ENCODE data around the gene NAXE.
"Not testable (repeated sequence)": the region's sequence is repeated elsewhere in the genome, so short reads cannot be mapped to it uniquely, and the experiment has no call there.

Gene NAXE

DNA sequence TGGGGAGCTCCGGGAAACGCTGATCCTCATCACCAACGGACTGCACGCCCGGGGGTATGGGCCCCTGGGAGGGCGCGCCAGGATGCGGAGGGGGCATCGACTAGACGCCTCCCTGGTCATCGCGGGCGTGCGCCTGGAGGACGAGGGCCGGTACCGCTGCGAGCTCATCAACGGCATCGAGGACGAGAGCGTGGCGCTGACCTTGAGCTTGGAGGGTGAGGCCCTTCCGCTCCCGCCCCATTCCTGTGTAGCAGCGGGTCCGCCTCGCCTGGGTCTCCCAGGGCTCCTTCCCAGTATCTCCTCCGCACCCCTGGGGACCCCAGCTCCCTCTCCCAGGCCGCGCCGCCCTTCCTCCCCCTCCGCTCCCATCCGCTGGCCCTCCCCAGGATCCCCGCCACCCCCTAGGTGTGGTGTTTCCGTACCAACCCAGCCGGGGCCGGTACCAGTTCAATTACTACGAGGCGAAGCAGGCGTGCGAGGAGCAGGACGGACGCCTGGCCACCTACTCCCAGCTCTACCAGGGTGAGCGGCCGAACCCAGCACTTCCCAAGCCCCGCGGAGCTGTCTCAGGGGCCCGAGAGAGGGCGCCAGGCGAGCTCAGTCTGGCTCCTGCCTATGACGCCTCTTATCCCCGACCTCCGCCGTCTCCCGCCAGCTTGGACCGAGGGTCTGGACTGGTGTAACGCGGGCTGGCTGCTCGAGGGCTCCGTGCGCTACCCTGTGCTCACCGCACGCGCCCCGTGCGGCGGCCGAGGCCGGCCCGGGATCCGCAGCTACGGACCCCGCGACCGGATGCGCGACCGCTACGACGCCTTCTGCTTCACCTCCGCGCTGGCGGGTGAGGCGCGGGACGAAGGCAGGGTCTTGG is 32.6 kb downstream of the NAXE start:
- DNase-seq (ENCODE audit: low spot score): no peak

DNA sequence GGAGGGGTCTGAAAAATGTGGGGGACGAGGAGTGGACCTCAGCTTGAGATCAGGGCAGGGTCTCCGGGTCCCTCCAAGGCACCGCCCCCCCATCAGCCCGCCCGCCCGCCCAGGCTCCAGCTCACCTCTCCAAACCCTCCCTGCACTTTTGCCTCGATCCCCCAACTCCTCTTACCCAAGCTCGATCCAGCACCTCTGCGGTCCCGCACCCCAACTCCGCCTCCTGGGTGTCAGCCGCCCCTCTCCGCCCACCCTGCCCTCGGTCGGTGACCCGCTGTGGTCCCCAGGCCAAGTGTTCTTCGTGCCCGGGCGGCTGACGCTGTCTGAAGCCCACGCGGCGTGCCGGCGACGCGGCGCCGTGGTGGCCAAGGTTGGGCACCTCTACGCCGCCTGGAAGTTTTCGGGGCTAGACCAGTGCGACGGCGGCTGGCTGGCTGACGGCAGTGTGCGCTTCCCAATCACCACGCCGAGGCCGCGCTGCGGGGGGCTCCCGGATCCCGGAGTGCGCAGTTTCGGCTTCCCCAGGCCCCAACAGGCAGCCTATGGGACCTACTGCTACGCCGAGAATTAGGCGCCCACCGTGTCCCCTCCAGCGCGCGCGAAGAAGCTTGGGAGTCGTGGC is 33.3 kb downstream of the NAXE start:
- DNase-seq (ENCODE audit: low spot score): no peak

DNA sequence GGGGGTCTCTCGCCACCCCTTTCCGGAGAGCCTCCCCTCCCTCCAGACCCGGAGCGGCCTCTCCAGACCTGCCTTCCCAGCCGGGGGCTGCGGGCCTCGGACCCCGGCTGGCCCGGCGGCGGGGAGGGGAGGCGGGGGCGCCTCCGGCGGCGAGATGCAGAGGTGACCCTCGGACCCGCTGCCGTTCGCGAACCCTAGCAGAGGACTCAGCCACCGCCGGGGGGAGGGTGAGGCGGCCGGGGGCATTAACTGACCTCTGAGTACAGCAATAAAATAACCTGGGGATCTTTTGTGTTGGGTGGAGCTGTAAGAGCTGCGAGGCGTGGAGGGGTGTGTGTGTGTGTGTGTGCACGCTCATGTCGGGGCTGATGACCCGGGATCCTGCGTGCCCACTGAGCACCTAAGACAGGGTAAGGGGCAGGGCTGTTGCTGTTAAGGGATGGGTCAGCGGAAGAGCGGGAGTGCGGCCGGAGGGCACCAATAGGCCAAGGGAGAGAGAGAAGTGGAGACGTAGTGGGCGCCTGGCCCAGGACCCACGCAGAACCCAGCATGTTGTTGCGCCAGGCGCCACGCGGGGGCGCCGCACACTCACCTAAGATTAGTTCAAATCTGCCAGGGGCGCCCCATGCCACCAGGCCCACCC is 34.0 kb downstream of the NAXE start:
- DNase-seq (ENCODE audit: low spot score): no peak

DNA sequence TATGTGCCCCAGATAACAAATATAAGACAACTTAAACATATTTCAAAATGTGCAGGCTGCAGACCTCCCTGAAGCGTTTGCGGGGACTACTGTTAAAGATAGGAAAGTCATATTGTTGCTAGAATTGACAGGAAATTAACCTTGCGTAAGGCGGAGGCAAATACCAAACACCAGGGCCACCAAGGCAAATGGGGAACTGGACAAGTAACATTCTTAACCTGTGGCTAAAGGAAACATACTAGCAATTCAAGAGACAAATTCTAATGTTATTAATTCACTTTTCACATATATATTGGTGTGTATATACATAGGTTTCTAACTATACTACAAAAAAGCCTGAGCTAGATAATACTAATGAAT is 34.5 kb downstream of the NAXE start:
- no peak for DNase-seq (ENCODE audit: low spot score)

DNA sequence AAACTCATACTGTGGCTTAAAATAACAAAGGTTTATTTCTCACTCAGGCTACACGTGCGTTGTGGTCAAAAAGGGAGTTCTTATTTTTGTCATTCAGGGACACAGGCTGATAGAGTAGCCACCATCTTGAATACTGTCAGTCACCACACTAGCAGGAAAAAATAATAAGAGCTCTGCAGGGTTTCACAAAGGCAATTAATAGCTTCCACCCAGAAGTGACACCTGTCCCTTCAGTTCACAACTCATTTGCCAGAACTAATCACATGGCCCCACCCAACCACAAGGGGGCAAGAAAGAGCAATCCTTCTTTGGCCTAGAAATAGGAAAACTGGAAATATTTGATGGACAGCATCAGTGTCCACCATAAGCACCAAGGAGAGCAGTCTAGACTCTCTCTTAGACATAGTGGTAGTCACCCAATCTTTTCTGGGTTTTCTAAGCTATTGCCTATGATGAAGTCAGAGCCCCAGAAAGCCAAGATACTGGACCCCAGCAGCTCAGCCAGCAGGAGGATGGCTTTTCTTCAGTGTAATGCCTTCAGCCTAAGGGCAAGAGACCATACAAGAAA is 35.8 kb downstream of the NAXE start:
- DNase-seq (ENCODE audit: low spot score): no peak

DNA sequence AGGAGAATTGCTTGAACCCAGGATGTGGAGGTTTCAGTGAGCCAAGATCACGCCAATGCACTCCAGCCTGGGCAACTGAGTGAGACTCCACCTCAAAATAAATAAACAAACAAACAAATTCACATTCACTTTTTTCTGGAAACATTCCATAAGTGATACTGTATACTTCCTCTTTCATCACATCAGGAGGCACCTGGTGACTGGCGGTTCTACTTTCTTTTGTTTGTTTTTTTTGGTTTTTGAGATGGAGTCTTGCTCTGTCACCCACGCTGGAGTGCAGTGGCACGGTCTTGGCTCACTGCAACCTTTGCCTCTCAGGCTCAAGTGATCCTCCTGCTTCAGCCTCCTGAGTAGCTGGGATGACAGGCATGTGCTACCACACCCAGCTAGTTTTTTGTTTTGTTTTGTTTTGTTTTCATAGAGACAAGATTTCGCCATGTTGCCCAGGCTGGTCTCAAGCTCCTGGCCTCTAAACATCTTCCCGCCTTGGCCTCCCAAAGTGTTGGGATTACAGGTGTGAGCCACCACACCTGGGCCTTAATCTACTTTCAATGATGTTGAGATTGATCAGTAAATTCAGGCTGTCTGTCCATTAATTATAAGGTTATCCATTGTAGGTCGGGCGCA is 38.4 kb downstream of the NAXE start:
- no peak for DNase-seq (ENCODE audit: low spot score)

DNA sequence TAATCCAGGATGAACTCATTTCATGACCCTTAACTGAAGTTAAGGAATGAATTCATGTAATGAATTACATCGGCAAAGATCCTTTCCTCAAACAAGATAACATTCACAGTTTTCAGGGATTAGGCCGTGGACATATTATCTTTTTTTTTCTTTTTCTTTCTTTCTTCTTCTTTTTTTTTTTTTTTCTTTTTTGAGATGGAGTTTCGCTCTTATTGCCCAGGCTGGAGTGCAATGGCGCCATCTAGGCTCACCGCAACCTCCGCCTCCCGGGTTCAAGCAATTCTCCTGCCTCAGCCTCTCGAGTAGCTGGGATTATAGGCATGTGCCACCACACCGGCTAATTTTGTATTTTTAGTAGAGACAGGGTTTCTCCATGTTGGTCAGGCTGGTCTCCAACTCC is 39.6 kb downstream of the NAXE start:
- not testable (repeated sequence) for DNase-seq (ENCODE audit: low spot score)

DNA sequence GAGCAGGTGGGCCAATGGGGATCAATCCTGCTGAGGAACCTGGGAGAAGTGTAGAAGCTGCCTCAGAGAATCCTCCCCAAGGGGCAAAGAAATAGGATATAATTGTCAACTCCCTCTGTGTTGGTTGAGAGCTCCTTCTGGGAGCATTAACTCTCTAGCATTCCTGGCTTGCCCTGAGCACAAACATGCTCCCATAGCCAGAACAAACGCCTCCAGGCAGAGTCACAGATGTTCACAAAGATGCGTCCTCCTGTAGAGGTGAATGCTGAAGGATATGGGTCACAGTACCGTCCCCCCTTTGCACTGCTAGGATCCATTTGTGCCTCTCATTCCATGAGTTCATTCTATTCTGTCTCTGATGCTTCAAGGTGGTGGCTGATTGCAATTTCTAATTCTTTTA is 40.8 kb downstream of the NAXE start:
- no peak for DNase-seq (ENCODE audit: low spot score)

DNA sequence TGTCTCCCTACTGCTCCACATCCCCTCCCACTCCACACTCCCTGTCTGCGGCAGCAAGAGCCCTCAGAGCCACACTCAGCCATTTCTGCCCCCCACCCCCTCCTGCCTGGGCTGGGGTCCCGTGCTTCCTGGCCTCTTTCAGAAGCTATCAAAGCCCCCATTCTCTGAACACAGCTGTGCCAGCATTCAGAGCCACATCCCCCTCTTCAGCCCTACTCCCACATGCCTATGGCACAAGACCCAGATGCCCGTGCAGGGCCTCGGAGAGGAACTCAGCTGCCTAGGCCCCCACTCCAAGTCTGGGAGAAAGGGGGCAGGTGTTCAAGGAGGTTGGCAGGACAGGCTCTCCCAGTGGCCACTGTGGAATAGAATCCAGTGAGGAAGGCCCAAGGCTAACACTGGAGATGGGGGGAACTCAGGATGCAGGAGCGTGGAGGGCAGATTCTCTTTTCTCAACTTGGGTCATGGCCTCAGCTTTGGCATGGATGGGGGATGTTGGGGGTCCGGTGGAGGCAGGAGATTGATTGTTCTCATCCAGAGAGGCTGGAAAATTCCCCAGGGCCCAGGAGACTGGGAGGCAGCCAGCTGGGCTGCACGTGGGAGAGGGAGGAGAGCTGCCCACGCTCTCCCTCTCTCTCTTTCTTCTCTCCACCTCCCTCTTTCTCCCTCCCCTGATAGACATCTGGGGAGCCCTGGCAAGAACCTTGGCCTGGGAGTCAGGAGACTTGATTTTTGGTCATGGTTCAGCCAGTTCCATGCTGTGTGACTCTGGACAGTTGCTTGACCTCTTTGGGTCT is 46.8 kb downstream of the NAXE start:
- DNase-seq (ENCODE audit: low spot score): no peak

DNA sequence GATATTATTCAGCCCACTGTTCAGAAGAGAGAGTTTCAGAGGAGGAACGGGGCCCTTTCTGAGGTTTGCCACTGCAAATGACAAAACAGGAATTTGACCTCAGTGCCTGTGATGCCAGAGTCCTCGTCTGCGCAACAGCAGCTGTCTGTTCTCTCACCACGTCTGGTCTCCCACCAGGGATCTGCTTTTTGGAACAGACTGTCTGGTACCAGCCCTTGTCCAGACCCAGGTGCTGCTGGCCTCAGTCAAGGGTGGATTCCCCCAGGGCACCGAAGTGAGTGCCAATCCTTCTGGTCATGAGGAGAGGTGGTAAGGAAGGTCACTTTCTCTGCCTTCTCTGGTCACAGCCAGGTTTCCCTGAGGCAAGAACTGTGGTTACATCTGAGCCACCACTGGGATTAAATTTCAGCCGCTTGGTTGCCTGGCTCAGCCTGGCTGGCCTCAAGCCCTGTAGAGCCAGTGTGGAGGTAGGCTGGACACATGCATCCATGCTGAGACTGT is 48.1 kb downstream of the NAXE start:
- DNase-seq (ENCODE audit: low spot score): peak; percentile 53

DNA sequence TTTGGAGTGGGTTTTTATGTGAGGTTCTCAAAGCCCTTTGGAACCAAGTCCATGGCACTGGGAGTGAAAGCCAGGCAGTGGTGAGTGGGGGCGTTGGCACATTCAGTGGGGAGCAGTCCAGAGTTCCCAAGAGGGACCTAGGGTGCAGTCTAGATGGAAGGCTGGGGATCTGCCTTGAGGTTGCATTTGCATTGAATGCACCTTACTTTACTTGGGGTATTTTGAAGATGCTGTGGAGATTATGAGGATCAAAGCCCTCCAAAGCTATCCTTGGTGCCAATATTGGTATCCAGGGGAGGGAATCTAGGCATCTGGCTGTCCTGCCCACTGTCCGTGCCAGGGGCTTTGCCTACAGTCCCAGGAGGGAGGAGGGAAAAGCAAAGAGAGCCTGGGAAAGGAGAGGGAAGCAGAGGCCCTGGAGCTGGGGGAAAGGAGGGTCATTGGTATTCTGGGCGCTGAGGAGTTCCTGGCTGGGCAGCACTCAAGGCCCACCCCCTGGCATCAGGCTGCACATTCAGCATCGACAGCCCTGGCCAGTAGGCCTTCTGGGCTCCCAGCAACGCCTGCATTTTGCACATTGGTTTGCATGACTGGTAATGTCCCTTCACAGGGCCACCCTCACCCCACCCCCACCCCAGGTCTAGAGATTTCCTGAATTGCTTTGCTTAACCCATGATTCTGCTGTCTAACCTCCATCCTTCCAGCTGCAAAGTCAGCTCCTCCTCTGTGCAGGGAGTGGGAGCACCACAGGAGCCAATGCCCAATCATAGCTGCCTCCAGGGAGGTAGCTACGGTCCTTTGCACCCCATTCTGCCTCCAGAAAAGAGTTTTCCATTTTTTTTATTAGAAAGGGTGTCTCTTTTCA is 49.5 kb downstream of the NAXE start:
- DNase-seq (ENCODE audit: low spot score): no peak

DNA sequence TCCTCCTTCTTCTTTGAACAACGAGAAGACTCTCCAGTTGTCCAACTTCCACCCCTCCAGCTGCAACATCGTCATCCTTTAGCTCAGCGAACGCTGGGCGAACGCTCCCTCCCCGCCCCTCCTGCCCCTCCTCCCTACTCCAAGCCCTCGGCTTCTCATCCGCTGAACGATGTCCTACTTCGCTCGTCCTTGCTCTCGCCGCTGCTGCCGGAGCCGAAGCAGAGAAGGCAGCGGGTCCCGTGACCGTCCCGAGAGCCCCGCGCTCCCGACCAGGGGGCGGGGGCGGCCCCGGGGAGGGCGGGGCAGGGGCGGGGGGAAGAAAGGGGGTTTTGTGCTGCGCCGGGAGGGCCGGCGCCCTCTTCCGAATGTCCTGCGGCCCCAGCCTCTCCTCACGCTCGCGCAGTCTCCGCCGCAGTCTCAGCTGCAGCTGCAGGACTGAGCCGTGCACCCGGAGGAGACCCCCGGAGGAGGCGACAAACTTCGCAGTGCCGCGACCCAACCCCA is 50.2 kb downstream of the NAXE start, which contains the start of gene BCAN:
Gene BCAN (plus strand): TSS at position 357 of the 504 bp plus-strand sequence. CDS start 3,938 bp downstream, outside the sequence.
- DNase-seq (ENCODE audit: low spot score): no peak

DNA sequence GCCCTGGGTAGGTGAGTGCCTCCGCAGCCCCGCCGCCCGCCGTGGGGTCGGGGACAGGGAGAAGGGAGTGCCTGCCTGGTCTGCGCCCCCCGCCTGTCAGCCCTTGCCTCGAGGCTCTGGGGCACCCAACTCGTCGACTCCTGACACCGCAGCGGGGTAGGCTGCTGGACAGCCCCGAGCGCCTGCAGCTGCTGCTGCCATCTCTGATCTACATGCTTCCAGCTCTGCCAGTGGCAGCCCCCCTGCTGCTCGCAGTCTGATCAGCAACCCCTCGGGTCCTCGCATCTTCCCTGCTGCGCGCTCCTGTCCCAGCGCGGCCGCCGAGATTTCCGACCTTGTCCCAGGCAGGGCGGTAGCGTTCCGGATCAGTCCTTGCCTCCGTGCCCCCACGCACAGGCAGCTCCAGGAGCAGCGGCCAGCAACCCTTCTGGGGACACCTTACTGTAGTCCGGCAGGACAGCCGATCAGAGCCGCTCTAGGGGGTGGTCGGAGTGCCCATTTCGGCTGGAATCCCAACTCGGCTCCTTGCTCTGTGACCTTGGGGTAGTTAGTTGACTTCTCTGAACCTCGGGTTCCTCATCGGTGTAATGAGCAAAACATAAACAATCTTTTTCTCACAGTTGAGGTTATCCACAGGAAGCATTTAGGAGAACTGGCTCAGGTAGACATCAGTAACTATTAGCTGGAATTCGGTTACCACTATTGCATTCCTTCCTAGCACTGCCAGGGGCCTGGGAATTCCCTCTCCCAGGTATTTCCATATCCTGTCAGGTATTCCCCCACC is 50.9 kb downstream of the NAXE start:
- DNase-seq (ENCODE audit: low spot score): no peak

DNA sequence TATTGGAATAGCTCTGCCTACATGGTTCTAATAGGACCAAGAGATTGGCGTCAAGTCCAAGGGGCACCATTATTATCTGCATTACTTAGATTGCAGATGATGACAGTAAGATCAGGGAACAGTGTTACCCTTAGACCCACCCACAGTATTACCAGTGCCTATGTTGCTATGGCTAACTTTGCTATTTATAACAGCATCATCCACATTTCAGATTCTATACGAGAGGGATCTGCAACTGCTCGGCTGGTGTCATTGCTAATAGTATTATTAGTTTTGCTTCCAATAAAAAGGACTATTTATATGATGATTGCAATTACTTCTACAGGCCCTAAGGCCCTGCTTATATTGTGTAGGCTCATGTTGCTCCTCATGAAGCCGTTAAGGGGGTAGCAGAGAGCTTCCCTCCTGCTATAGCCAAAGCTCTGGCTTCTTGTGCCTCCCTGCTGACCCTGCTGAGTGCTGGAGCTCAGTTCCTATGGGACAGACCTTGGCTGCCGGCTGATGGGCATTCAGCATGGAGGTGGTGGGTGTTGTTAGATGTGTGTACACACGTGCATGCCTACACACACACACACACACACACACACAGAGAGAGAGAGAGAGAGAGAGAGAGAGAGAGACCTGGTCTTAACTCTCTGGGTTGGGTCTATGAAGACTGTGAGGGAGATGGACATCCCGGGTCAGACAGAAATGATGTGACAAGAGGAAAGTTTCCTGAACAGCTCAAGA is 51.6 kb downstream of the NAXE start:
- DNase-seq (ENCODE audit: low spot score): no peak

DNA sequence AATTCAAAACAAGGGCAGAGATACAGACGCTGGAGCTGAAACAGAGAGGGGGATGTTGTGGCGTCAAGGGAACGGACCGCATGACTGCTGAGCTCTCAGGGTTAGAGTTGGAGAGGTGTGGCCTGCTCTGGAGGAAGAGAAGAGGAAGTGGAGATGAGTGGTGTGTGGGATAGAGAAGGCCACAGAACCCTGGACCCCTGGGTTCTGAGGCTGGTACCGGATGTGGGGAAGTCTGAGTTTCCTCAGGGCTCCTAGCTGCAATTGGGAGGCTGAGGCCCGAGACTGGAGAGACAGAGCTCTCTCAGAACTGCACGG is 52.2 kb downstream of the NAXE start:
- no peak for DNase-seq (ENCODE audit: low spot score)

All from SW480 (cell line).